SK-N-SH treated with all-trans-retinoic acid at 6 μM for 48 hours (cell line): ENCODE measurements around the gene ERRFI1.

Experiments used
- ARNTL ChIP-seq: fragments of 450-650 bp; formaldehyde crosslinking; IDR thresholded peaks from 2 replicates; pipeline ENCODE4 v1.5.0; 2020; ENCODE audit warnings: low read depth, mild to moderate bottlenecking, moderate library complexity, borderline replicate concordance
- CSRNP3 ChIP-seq: fragments of 250-450 bp; sonication (Bioruptor Pico); IDR thresholded peaks from 2 replicates; pipeline ENCODE4 v1.5.1; 2021; ENCODE audit warnings: mild to moderate bottlenecking, moderate library complexity
- ESRRG ChIP-seq: fragments of 250-450 bp; sonication (Bioruptor Pico); IDR thresholded peaks from 2 replicates; pipeline ENCODE4 v1.6.1; 2021; ENCODE audit warnings: mild to moderate bottlenecking
- OSR1 ChIP-seq: fragments of 250-450 bp; sonication (Bioruptor Pico); IDR thresholded peaks from 2 replicates; pipeline ENCODE4 v1.8.0; 2022; ENCODE audit warnings: moderate library complexity, mild to moderate bottlenecking, inconsistent platforms
- PPARA ChIP-seq: fragments of 250-450 bp; sonication (Bioruptor Pico); IDR thresholded peaks from 2 replicates; pipeline ENCODE4 v1.5.0; 2020; ENCODE audit warnings: mild to moderate bottlenecking, borderline replicate concordance
- SNAI2 ChIP-seq: fragments of 250-450 bp; sonication (Bioruptor Pico); IDR thresholded peaks from 2 replicates; pipeline ENCODE4 v1.5.0; 2020; ENCODE audit warnings: mild to moderate bottlenecking, moderate library complexity
- TOX ChIP-seq: fragments of 250-450 bp; sonication (Bioruptor Pico); IDR thresholded peaks from 2 replicates; pipeline ENCODE4 v1.8.0; 2021; ENCODE audit warnings: mild to moderate bottlenecking, moderate library complexity, borderline replicate concordance
- ZC3H10 ChIP-seq: fragments of 250-450 bp; sonication (Bioruptor Pico); IDR thresholded peaks from 2 replicates; pipeline ENCODE4 v1.5.1; 2021; ENCODE audit warnings: mild to moderate bottlenecking, moderate library complexity
- ZFP3 ChIP-seq: fragments of 250-450 bp; sonication (Bioruptor Pico); IDR thresholded peaks from 2 replicates; pipeline ENCODE4 v1.5.0; 2020; ENCODE audit warnings: mild to moderate bottlenecking, moderate library complexity
- ZFP30 ChIP-seq: fragments of 450-650 bp; formaldehyde crosslinking; IDR thresholded peaks from 2 replicates; pipeline ENCODE4 v1.5.0; 2022; ENCODE audit warnings: mild to moderate bottlenecking, moderate library complexity
- ZNF565 ChIP-seq: fragments of 450-650 bp; formaldehyde crosslinking; conservative IDR thresholded peaks from 2 replicates; pipeline ENCODE4 v1.5.0; 2020; ENCODE audit warnings: low read depth, mild to moderate bottlenecking, moderate library complexity
- TF ChIP-seq, protein P1 (sequence below): fragments of 250-450 bp; sonication (Bioruptor Pico); IDR thresholded peaks from 2 replicates; pipeline ENCODE4 v1.8.0; 2020; ENCODE audit warnings: mild to moderate bottlenecking, moderate library complexity, borderline replicate concordance
- TF ChIP-seq, protein P2 (sequence below): fragments of 250-450 bp; sonication (Bioruptor Pico); IDR thresholded peaks from 2 replicates; pipeline ENCODE4 v1.8.0; 2021; ENCODE audit warnings: low read depth, mild to moderate bottlenecking, moderate library complexity, borderline replicate concordance
- TF ChIP-seq, protein P3 (sequence below): fragments of 250-450 bp; sonication (Bioruptor Pico); IDR thresholded peaks from 2 replicates; pipeline ENCODE4 v1.5.1; 2020; ENCODE audit warnings: low read depth, mild to moderate bottlenecking, moderate library complexity

DNA sequence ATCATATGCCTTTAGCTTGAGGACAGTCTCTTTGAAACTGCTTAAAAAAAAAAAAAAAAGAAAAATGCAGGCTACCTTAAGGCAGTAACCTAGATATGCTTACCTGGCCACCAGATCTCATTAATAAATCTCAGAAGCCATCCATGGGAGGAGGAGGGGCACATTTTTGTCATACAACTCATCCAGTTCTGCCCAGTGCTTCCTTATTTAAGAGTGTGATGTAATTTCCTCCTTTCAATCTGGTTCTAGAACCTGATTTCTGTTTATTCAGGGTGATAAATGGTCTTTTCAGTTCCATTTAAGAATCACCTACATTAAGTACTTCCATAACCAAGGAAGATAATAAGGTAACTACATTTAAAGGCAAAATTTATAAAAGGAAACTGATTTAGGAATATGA is 6.1 kb downstream of the ERRFI1 start:
- TF ChIP-seq, protein P1, sequence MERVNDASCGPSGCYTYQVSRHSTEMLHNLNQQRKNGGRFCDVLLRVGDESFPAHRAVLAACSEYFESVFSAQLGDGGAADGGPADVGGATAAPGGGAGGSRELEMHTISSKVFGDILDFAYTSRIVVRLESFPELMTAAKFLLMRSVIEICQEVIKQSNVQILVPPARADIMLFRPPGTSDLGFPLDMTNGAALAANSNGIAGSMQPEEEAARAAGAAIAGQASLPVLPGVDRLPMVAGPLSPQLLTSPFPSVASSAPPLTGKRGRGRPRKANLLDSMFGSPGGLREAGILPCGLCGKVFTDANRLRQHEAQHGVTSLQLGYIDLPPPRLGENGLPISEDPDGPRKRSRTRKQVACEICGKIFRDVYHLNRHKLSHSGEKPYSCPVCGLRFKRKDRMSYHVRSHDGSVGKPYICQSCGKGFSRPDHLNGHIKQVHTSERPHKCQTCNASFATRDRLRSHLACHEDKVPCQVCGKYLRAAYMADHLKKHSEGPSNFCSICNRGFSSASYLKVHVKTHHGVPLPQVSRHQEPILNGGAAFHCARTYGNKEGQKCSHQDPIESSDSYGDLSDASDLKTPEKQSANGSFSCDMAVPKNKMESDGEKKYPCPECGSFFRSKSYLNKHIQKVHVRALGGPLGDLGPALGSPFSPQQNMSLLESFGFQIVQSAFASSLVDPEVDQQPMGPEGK (CRISPR knock-in tag): no peak
- TF ChIP-seq ZC3H10 (CRISPR knock-in tag): no peak
- TF ChIP-seq ESRRG (CRISPR knock-in tag): no peak
- TF ChIP-seq PPARA: no peak
- no peak for TF ChIP-seq ZNF565 (CRISPR knock-in tag)
- TF ChIP-seq ZFP30: no peak
- no peak for TF ChIP-seq TOX (CRISPR knock-in tag)
- no peak for TF ChIP-seq OSR1 (CRISPR knock-in tag)
- no peak for TF ChIP-seq CSRNP3 (CRISPR knock-in tag)
- TF ChIP-seq SNAI2 (CRISPR knock-in tag): no peak
- no peak for TF ChIP-seq ZFP3
- TF ChIP-seq, protein P2, sequence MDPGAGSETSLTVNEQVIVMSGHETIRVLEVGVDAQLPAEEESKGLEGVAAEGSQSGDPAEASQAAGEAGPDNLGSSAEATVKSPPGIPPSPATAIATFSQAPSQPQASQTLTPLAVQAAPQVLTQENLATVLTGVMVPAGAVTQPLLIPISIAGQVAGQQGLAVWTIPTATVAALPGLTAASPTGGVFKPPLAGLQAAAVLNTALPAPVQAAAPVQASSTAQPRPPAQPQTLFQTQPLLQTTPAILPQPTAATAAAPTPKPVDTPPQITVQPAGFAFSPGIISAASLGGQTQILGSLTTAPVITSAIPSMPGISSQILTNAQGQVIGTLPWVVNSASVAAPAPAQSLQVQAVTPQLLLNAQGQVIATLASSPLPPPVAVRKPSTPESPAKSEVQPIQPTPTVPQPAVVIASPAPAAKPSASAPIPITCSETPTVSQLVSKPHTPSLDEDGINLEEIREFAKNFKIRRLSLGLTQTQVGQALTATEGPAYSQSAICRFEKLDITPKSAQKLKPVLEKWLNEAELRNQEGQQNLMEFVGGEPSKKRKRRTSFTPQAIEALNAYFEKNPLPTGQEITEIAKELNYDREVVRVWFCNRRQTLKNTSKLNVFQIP (CRISPR knock-in tag): no peak
- TF ChIP-seq, protein P3, sequence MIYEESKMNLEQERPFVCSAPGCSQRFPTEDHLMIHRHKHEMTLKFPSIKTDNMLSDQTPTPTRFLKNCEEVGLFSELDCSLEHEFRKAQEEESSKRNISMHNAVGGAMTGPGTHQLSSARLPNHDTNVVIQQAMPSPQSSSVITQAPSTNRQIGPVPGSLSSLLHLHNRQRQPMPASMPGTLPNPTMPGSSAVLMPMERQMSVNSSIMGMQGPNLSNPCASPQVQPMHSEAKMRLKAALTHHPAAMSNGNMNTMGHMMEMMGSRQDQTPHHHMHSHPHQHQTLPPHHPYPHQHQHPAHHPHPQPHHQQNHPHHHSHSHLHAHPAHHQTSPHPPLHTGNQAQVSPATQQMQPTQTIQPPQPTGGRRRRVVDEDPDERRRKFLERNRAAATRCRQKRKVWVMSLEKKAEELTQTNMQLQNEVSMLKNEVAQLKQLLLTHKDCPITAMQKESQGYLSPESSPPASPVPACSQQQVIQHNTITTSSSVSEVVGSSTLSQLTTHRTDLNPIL: no peak
- no peak for TF ChIP-seq ARNTL (CRISPR knock-in tag)
